NK-92 (cell line): ENCODE data around the gene SPRR1A.

Source experiments
- DNase-seq: peaks from one replicate; lab custom pipeline; 2025; ENCODE audit not compliant: unreplicated experiment; lab: John Stamatoyannopoulos, UW

The SPRR1A gene

DNA sequence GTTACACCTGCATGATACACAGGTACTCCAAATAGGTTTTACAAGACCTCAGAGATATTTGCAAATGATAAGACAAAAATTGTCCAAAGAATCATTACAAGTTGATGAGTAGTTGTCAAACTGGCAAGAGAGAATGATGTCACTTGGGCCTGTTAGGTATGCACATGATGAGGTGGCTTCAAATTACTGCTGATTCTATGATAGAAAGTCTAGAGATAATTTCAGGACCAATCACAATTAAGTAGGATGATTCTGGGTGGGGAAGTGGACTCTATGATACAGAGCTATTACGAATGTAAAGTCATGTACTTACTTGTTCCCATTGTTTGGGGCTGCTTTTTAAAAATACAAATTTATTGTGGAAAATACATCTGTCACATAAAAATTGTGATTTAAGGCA is 41.9 kb downstream of the SPRR1A start:
- DNase-seq, result no peak

- no peak for DNase-seq
Measured at GRCh38 chr1:153028766-153029165, 44.9 kb downstream of the SPRR1A start.

- no peak for DNase-seq
Measured at GRCh38 chr1:153030895-153031294, 47.0 kb downstream of the SPRR1A start, which contains the start of gene SPRR1B. TSS of gene SPRR1B (plus strand) at chr1:153031203. CDS start at chr1:153032346, 1,143 bp downstream.

GRCh38 chr1:153032073-153032472 is 48.2 kb downstream of the SPRR1A start:
- no peak for DNase-seq

- no peak for DNase-seq
Measured at GRCh38 chr1:153032677-153033308, 48.9 kb downstream of the SPRR1A start.

DNA sequence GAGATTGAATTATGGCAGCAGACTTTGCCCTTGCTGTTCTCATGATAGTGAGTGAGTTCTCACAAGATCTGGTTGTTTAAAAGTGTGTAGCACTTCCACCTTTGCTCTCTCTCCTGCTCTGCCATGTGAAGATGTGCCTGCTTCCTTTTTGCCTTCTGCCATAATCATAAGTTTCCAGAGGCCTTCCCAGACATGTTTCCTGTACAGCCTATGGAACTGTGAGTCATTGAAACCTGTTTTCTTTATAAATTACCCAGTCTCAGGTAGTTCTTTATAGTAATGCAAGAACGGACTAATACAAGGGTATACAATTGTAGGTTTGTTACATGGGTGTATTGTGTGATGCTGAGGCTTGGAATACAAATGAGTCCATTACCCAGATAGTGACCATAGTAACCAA is 51.3 kb downstream of the SPRR1A start:
- no peak for DNase-seq
